Stimulated activated CD8-positive, alpha-beta memory T cell treated with anti-CD3 and anti-CD28 coated beads, Interleukin-12 subunit alpha, Interleukin-12 subunit beta, amount 100 ng/mL, for 24 hours (primary cell): ENCODE measurements around the gene MRPL16.
"Not testable (repeated sequence)": the region's sequence is repeated elsewhere in the genome, so short reads cannot be mapped to it uniquely, and the experiment has no call there.

ENCODE experiments used
- DNase-seq: peaks from one replicate; pipeline ENCODE4 v3.0.0-alpha.2; 2020; ENCODE audit errors: extremely low read depth

The MRPL16 gene

DNA sequence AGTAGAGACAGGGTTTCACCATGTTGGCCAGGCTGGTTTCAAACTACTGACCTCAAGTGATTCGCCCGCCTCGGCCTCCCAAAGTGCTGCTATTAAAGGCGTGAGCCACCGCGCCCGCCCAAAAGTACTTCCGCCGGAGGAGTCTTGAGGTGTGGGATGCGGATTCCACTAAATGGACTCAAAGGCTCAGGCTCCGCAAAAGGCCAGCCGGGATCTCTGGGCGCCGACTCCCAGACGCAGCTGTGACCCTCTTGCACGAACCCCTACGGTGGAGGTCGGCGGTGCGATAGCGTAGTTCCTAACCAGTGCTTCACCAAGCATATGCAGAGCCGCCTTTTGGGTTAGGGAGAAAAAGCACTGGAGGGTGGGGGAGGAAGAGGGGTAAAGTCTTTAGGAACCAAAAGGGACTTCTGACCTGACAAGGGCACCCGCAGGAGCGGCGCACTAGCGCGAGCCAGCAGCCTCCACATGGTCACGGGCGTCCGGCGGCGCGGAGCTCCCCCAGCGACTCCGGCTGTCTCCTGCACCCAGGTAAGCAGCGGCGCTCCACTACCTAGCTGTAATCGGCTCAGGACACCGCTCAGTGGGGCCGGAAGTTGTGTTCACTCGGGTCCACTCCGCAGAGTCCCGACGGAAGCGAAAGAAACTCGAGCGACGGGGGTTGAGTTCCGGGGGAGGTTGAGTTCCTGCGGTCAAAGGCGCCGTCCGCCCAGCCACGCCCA, at the start of gene MRPL16:
Gene MRPL16, minus strand, starts transcription at position 590 of the 722 bp plus-strand sequence. Its CDS starts 120 bp downstream, at position 470.
- DNase-seq, result peak; percentile 70

DNA sequence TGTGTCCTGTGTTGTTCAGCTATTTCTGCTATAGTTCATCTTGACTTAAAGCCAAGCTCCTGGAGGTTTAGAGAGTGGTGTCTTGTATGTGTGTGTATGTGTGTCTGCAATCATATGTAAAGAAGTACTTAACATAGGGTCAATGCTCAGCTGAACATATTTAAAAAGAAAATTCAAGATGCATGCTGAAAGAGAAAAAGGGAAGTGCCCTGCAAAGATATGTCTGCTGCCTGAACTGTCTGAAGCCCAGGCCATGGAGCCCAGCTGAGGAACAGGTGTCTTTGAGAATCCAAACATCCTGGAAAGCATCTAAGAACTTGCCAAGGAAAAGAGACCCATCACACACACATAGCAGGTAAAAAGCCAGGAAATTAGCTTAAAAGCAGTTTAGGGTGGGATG, 49.1 kb upstream of the MRPL16 start:
- DNase-seq, result no peak

DNA sequence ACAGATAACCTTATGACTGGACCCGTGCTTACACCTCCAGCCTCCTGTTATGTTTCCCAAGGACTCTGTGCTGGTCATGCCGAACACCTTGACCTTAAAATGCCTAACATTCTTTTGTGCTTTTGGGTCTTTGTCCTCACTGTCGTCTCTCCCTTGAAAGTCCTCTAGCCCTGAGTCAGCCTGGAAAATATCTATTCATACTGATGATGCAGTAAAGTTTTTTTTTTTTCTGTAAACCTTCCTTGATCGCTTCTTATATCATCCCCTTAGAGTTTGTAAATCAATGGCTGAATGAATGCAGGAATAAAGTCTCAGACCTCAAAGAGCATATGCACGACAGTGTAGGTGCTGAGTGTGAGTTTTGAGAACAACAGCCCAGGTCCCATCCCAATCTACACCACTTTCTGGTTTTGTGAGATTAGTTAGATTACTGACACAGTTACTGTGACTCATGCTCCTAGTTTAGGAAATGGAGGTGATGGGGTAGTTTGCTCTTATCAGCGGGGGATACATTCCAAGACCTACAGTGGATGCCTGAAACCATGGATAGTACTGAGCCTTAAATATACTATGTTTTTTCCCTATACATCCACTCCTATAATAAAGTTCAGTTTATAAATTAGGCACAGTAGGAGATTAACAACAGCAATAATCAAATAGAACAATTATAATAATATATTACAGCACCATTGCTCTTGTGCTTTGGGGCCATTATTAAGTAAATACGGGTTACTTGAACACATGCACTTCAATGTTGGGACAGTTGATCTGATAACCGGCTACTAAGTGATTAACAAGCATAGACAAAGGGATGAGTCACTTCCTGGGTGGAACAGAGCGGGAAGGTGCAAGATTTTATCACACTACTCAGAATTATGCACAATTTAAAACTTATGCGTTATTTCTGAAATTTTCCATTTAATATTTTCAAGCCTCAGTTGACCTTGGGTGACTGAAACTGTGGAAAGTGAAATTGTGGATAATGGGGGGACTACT, 47.2 kb upstream of the MRPL16 start:
- no peak for DNase-seq

DNA sequence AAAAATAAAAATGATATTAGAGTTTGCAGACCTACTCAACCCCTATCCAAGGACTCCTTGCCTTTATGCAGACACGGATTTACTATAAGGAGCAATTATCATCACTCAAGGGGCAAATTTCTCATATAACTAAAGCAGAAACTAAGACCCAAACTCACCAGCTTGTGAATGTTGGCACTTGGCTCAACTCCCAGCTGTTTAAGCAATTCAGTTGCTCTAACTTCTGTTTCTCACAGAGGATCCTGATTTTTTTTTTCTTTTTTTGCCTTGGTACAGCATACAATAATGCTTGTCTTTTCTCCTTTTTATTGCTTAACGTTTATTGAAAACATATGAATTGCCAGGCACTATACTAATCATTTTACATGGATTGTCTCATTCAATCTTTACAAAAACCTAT, 44.3 kb upstream of the MRPL16 start:
- no peak for DNase-seq

DNA sequence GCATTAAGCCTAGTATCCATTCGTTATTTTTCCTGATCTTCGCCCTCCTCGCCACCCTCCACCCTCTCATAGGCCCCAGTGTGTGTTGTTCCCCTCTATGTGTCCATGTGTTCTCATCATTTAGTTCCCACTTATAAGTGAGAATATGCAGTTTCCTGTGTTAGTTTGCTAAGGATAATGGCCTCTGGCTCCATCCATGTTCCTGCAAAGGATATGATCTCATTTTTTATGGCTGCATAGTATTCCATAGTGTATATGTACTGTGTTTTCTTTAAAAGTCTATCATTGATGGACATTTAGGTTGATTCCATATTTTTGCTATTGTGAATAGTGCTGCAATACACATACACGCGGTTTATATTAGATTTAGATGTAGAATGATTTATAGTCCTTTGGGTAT, 40.8 kb upstream of the MRPL16 start:
- not testable (repeated sequence) for DNase-seq

DNA sequence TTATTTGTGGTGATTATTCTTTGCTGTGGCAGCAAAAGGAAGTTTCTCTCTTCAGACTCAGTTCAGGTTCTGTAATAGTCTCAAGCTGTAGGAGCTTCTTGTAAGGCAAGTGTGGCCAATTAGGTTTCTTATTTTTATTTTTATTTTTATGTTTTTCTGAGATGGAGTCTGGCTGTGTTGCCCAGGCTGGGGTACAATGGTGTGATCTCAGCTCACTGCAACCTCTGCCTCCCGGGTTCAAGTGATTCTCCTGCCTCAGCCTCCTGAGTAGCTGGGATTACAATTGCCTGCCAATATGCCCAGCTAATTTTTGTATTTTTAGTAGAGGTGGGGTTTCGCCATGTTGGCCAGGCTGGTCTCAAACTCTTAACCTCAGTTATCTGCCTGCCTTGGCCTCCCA, 39.0 kb upstream of the MRPL16 start:
- not testable (repeated sequence) for DNase-seq

DNA sequence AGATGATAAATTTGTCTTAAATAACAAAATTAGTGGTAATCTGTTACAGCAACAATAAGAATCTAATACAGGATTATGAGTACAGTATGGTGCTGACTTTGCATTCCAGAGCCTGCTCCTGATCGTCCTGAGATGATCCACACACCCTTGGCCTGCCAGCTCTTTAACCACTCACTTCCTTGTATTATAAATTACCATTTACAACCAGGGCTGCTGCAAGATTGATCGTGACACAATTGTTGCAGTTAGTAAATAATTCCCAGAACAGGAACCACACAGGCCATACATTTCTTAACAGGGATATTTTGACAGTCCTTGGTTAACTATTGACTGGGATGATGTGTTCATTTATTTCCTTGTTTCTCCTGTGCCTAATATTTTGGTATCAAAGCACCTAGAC, 38.6 kb upstream of the MRPL16 start:
- DNase-seq, result no peak

DNA sequence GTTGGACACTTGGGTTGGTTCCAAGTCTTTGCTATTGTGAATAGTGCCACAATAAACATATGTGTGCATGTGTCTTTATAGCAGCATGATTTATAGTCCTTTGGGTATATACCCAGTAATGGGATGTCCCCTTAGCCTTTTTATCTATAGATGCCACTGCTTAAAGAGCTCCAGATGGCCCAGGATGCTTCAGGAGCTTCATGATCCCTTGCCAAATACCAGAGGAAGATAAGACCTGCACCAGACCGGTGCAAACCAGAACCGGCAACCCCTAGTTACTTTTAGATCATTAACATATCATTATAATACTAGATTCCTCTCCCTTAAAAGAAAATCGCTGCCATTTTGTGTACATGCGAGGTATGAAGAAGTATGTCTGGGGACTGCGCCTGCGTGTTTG, 37.9 kb upstream of the MRPL16 start:
- DNase-seq, result not testable (repeated sequence)

DNA sequence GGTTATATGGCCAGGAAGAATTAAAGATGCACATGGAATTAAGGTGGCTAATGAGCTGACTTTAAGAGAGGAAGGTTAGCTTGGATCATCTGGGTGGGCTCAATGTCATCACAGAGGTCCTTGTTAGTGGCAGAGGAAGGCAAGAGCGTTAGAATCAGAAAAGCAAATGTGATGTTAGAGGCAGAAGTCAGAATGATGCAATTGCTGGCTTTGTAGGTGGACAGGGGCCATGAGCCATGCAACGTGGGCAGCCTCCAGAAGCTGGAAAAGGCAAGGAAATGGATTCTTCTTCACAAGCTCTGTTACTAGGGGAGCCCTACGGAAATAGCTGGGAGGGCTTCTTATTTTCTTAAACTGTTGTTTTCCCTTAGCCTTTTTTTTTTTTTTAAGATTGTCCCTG, 37.0 kb upstream of the MRPL16 start:
- no peak for DNase-seq

DNA sequence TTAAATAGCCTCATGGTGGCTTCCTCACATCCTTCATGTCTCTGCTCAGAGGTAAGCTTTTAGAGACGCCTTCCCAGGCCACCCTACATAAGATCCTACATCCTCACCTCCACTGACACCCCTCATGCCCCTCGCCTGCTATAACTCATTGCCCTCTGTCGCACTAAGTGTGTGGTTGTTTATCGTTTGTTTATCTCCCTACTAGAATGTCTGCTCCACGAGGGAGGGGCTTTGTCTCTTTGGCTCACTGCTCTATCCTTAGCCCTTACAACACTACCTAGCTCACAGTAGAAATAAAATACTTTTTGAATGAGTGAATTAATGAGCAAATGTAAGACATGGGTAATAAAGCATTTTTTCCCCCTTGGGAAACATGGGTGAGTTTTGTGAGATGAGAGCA, 36.0 kb upstream of the MRPL16 start:
- no peak for DNase-seq

DNA sequence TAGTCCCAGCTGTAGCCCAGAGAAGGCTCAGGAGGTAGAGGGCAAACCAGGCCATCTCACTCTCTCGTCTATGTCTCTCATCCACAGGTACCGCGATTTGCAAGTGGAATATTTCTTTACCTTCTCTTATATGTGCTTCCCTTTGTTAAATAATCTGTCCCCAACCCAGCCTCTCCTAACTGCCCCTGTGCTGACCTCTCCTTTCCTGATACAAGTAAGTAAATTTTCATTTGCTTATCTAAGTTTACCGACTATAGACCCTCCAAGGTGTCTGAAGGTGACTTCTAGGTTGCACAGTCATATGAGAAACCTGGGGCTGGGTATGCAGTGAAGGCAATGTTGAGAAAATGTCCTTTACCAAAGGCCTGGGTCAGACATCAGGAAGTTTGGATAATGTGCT, 34.8 kb upstream of the MRPL16 start, which contains the start of gene CBLIF:
Gene CBLIF, minus strand, starts transcription at position 101 of the 400 bp plus-strand sequence. Its CDS starts 46 bp downstream, at position 55.
- DNase-seq, result no peak

DNA sequence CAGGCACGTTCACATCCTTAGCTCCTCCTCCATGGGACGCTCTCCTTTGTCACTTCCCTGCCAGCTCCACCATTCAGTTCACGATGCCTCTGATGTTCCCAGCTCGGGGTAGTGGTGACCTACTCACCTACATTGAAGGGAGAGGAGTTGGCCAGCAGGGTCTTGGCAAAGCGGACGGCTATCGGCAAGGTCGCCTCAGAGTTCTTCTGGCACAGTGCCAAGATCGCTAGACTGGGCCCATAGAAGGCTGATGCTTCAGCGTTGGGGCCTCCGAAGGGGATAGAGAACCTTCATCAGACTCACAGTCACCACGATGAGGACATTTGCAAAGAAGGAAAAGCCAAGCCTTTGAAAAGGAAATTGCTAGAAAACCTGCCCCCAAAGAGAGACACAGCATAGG, 31.7 kb upstream of the MRPL16 start:
- DNase-seq, result no peak

DNA sequence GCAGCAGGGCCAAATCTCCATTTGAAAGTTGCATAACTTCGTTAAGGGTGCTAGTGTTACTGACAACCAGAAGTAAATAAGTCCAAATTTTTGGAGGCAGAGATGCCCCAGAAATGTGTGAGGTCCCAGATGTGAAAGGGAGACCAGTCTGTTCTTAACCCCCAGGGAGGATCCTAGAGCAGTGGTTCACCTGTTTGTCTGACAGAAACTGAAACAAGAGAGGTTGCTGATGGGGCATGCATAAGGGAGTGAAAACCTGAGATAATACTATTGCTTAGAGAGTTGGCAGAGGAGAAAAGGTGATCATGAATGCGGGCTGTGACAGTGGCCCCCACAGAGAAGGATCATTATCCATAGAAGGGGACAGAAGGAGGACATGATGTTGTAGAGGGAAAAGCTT, 30.9 kb upstream of the MRPL16 start:
- DNase-seq, result no peak

DNA sequence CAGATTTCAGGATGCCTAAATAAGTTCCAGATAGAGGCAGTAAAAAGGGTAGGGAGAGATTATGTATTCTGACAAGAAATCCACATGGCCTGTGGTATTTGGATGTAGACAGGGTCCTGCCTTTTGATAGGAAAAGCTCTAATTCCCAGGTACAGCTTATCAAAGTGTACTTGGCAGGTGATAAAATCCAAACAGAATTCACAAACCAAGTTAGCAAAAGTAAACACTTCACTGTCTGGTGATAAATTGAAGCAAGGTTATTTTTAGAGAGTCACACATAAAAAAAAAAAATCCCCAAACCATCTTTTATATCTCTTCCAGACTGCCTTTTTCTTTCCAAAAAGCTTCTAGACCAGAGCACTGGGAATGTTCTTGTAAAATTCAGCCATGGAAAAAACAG, 29.0 kb upstream of the MRPL16 start:
- no peak for DNase-seq

DNA sequence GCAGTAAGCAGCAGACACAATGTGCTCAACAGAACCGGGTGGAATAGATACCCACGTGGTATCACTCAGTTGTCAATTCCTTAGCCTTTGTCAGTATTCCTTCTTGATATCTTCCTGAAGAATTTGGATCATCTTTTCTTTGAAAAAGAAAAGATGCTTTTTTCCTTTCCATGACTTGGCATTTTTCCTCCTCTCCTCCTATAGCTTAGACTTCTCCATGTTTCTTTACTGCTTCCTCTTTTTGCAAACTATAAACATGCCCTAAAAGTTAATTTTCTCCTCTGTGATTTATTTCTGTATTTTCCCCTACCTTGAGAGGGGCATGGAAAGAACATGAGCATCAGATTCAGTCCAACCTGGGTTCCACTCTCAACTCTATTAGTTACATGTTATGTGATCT, 23.0 kb upstream of the MRPL16 start:
- DNase-seq, result no peak

DNA sequence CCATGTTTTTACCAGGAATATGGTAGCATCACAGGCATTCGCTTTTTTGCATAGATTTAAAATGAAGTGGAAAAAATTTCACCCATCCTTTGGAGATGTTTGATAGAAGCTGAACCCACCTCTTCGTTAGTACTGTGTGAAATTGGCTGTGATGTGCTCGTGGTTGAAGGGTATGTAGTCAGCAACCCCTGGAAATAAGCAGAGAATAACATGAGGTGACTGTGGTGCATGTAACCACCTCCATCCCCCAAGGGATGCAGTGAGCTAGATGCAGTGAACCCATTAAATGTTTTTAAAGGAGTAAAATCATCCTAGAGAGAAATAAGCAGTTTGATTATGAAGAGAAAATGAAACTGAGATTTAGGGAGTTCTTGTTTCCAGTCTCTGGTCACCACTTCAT, 18.8 kb upstream of the MRPL16 start:
- DNase-seq, result no peak

DNA sequence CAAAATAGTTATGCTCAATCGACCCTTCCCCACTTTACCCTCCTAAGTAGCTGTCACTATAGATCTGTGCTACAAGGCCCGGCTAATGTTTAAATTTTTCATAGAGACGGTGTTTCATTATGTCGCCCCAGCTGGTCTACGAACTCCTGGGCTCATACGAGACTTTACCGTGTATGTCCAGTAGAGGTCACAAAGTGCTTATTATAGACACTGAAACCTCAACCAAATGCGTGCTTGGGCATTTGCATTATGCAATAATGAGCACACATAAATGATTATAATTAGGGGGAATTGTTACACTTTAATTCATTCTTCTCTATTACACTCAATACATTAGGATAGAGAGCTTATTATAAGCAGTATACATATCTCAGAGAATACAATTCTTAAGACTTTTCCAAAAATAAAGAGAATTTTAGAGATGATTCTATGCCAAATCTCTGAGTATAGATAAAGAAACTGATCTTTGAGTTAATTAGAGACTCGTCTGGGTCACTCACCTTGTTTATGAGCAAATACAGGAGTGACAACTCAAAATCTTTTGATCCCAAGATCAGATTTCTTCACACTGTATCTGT, 12.5 kb upstream of the MRPL16 start:
- DNase-seq, result no peak

DNA sequence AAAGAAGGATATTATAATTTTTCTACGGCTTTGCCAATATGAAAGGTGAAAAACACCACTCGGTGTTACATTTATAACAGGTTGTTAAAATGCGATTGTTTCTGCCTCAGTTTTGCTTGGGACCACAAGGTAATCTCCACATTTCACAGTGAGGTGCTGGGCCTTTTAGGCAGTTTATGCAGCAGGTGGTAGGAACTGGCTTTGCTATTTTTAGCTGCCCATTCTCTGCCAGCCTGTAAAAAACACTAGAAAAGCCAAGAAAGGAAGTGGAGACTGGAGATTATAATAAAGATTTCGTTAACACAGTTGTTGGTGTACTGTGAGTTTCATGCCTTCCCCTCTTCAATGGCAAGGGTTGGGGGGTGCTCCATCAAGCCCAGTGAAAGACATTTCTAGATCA, 8.0 kb upstream of the MRPL16 start:
- DNase-seq, result no peak

DNA sequence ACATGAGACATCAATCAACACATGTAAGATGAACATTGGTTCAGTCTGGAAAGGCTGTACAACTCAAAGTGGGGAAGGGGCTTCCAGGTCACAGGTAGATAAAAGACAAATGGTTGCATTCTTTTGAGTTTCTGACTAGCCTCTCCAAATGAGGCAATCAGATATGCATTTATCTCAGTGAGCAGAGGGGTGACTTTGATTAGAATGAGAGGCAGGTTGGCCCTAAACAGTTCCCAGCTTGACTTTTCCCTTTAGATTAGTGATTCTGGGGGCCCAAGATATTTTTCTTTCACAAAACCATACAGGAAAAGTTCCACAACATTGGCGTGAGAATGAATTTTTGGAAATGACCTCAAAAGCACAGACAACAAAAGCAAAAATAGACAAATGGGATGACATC, 5.9 kb upstream of the MRPL16 start:
- DNase-seq, result not testable (repeated sequence)

DNA sequence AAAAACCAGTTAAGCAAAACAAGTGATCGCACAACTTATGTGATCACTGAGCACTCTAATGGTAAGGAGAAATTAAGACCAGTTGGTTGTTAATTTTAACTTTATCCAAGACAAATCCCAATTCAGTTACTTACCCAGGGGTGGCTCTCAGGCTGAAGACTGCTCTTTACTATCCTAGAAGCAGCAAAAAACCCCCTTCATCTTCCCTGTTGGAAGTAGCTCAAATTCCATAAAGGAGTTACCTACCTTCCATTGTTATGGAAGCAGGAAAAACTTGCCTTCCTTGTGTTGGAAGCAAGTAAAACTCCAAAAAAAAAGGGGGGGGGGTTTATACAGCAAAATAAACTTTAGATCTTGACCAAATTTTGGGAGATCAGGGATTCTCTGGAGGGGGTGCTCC, 5.2 kb upstream of the MRPL16 start:
- no peak for DNase-seq

DNA sequence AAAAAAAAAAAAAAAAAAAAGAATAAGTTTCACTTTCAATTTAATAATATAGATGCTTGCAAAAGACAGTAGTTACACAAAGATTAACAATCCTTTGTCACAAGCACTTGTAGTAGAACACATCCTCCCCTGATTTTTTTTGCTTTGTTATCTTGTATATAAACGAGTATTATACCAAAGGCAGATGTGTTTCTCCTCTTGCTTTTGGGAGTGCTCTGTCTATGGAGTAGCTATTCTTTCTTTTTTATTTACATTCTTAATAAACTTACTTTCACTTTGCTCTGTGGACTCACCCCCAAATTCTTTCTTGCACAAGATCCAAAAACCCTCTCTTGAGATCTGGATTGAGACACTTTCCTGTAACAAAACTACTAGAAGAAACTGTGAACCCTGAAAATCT, 3.4 kb upstream of the MRPL16 start:
- no peak for DNase-seq

DNA sequence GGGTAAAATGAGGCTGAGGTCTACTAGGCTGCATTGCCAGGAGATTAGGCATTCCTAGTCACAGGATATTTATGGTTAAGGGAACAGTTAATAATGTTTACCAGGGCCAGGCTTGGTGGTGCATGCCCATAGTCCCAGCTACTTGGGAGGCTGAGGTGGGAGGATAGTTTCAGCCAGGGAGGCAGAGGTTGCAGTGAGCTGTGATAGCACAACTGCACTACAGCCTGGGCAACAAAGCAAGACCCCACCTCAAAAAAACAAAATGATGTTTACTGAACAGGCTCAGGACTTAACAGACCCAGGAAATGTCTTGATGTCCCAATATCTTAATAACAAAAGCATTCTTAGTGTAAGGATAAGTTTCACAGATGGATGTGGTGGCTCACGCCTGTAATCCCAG, 2.8 kb upstream of the MRPL16 start:
- DNase-seq, result no peak

DNA sequence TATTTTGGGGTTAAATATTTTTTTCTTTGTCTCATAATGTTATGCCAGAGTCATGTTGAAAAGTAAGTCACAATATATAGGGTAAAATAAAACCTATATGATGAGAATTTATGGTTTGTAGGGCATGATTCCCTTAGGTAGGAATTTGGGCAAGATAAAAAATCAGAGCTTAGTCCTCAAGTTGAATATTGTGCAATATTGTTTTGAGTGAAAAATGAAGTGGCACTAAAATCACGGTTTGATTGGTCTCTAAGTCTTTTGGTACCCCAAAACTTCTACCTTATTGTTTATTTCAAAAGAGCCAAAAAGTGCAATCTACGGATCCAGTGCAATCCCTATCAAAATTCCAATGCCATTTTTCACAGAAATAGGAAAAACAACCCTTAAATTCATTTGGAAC, 1.6 kb upstream of the MRPL16 start:
- no peak for DNase-seq
